ENCODE results near the gene PRKG1.

- no peak for TF ChIP-seq CTCF (IDR thresholded peaks at IDR 0.05)
- TF ChIP-seq POLR2A (IDR thresholded peaks at IDR 0.05): no peak
These were observed 1262.9 kb downstream of the PRKG1 start for GRCh38 chr10:52337225-52337624.
